Keratinocyte (primary cell): ENCODE results near the gene PI4KA. TPM values are rescaled to one million over a fixed set of nuclear protein-coding genes. Genes with fewer than 3 reads are reported as not detected.
"Not testable (repeated sequence)": the region's sequence is repeated elsewhere in the genome, so short reads cannot be mapped to it uniquely, and the experiment has no call there.

ENCODE experiments used
- DNase-seq: peaks from one replicate; pipeline ENCODE4 v3.0.0-alpha.2; 2011; ENCODE audit warnings: low read depth, missing footprints, low spot score
- FAIRE-seq: peaks from 2 replicates; lab custom pipeline; 2011; peaks lifted over from hg19 to GRCh38; lab: Jason Lieb, UNC
- H2AFZ ChIP-seq: 2 replicates; pipeline ENCODE4 v1.6.0; 2012; ENCODE audit warnings: low read length, control low read depth, inconsistent platforms; ENCODE audit not compliant: control insufficient read depth
- H3K27ac ChIP-seq: 2 replicates; pipeline ENCODE4 v1.5.1; 2011; ENCODE audit warnings: low read length; ENCODE audit not compliant: control insufficient read depth, insufficient read depth
- H3K27me3 ChIP-seq: 3 replicates; pipeline ENCODE4 v1.6.0; 2011; ENCODE audit warnings: low read length; ENCODE audit not compliant: control insufficient read depth, insufficient read depth; ENCODE audit errors: extremely low read depth
- H3K36me3 ChIP-seq, 2 experiments: 2 replicates in 1 of 2; 3 replicates in 1 of 2; pipeline ENCODE4 v1.5.1; 2011; ENCODE audit warnings: low read length in 2 of 2, mild to moderate bottlenecking in 1 of 2; ENCODE audit not compliant: control insufficient read depth in 2 of 2, insufficient read depth in 2 of 2; ENCODE audit errors: extremely low read depth in 1 of 2
- H3K4me1 ChIP-seq: 3 replicates; pipeline ENCODE4 v1.5.1; 2011; ENCODE audit warnings: low read length; ENCODE audit not compliant: control insufficient read depth, insufficient read depth; ENCODE audit errors: extremely low read depth
- H3K4me2 ChIP-seq: 3 replicates; pipeline ENCODE4 v1.6.0; 2011; ENCODE audit warnings: low read depth, low read length; ENCODE audit not compliant: control insufficient read depth, insufficient read depth; ENCODE audit errors: extremely low read depth
- H3K4me3 ChIP-seq, 3 experiments: fragments of 200-600 bp in 1 of 3; sonication (generic) in 1 of 3; 2 replicates in 2 of 3; 3 replicates in 1 of 3; pipeline ENCODE4 v1.5.1; 2011 to 2016; ENCODE audit warnings: low read length in 3 of 3, mild to moderate bottlenecking in 3 of 3, control low read depth in 2 of 3, inconsistent platforms in 1 of 3, low read depth in 1 of 3, mixed read lengths in 1 of 3, mixed run types in 1 of 3, moderate library complexity in 1 of 3; ENCODE audit not compliant: control insufficient read depth in 2 of 3, insufficient read depth in 2 of 3; ENCODE audit errors: extremely low read depth in 1 of 3
- H3K79me2 ChIP-seq: 2 replicates; pipeline ENCODE4 v1.6.0; 2012; ENCODE audit warnings: low read length; ENCODE audit not compliant: control insufficient read depth, insufficient read depth
- H3K9ac ChIP-seq: 3 replicates; pipeline ENCODE4 v1.6.0; 2011; ENCODE audit warnings: low read length; ENCODE audit not compliant: control insufficient read depth, insufficient read depth; ENCODE audit errors: extremely low read depth
- H3K9me1 ChIP-seq: 3 replicates; pipeline ENCODE4 v1.6.0; 2011; ENCODE audit warnings: low read length; ENCODE audit not compliant: control insufficient read depth, insufficient read depth; ENCODE audit errors: extremely low read depth
- H3K9me3 ChIP-seq: 2 replicates; pipeline ENCODE4 v1.5.1; 2012; ENCODE audit warnings: low read depth, low read length; ENCODE audit not compliant: control insufficient read depth
- H4K20me1 ChIP-seq: 3 replicates; pipeline ENCODE4 v1.6.0; 2011; ENCODE audit warnings: low read length; ENCODE audit not compliant: control insufficient read depth, insufficient read depth; ENCODE audit errors: extremely low read depth
- EZH2 ChIP-seq: IDR thresholded peaks from one replicate; pipeline ENCODE4 v1.6.1; 2012; ENCODE audit warnings: inconsistent platforms, mild to moderate bottlenecking, low read length, moderate library complexity
- dilution Hi-C: fragments of 300-500 bp; cut with MboI; formaldehyde crosslinking; loops from one replicate; pipeline ENCODE4 v1.7.0; 2020; ENCODE audit warnings: low sequenced_read_pairs; ENCODE audit not compliant: extremely low pct_ligation_motif_present
- polyA plus RNA-seq, 5 experiments: library from polyadenylated mRNA; depleted of rRNA in 3 of 5; stranded (reverse) in 3 of 5; stranded (forward) in 1 of 5; unstranded in 1 of 5; fragments of >200 nt; gene quantifications; 1 replicate in 1 of 5; 2 replicates in 3 of 5; 3 replicates in 1 of 5; pipeline versions ENCODE4 v1.2.1 to v1.2.3, GENCODE V29; 2011 to 2012; ENCODE audit warnings: missing spikeins in 2 of 5, low read depth in 1 of 5, low replicate concordance in 1 of 5
- TF ChIP-seq, protein P1 (sequence below), 3 experiments: IDR thresholded peaks in 1 of 3; conservative IDR thresholded peaks in 1 of 3; optimal IDR thresholded peaks in 1 of 3; 2 replicates in 2 of 3; 3 replicates in 1 of 3; pipeline versions ENCODE3 to v1.5.1; 2011; ENCODE audit warnings: low read length in 3 of 3, mild to moderate bottlenecking in 3 of 3, moderate library complexity in 2 of 3, control low read depth in 1 of 3, inconsistent platforms in 1 of 3; ENCODE audit not compliant: insufficient read depth in 2 of 3; ENCODE audit errors: extremely low read depth in 1 of 3

The PI4KA gene
- polyA plus RNA-seq, 1 donor (not counting 4 experiments of a cell fraction or from before 2014, with no cell fraction given), result 13.6 TPM

DNA sequence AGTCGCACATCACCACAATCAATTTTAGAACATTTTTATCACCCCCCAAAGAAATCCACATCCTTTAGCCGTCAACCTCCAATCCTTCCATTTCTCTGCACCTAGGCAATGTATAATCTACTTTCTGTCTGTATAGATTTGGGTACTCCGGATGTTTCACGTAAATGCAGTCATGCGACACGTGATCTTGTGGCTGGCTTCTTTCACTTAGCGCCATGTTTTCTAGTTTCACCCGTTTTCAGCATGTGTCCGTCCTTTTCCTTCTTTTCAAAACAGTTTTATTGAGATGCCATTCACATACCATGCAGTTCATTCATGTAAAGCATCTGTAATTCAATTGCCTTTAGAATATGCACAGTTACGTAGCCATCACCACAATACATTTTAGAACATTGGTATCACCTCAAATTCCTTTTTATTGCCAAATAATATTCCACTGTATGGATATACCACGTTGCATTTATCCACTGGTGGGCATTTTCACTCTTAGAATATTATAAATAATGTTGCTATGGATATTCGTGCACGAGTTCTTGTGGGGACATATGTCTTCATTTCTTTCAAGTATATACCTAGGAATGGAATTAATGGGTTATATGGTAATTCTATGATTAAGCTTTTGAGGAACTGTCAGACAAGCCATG, 179.7 kb downstream of the PI4KA start:
- H3K27ac ChIP-seq, dilution Hi-C loops, H4K20me1 ChIP-seq, H2AFZ ChIP-seq, H3K9me3 ChIP-seq, H3K4me1 ChIP-seq, FAIRE-seq, H3K36me3 ChIP-seq, H3K79me2 ChIP-seq, H3K4me3 ChIP-seq, DNase-seq, H3K4me2 ChIP-seq, H3K9me1 ChIP-seq, H3K27me3 ChIP-seq, H3K9ac ChIP-seq: not testable (repeated sequence)

DNA sequence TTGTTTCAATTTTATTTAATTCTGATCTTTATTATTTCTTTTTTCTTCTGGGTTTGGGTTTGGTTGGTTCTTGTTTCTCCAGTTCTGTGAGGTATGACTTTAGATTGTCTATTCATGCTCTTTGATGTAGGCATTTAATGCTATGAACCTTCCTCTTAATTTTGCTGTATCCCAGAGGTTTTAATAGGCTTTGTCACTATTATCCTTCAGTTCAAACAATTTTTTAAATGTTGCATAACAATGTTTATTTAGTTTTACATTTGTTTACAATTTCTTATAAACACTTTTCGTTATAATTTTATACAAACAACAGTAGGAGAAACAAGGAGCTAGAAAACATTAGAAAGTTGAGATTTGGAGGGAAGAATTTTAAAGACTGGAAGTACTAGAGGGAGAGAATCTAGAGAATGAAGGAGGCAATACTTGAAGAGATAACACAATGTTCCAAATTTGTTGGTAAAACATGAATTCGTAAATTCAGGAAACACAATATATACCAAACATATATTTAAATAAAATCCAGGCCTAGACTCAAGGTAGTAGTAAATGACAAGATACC, 180.8 kb downstream of the PI4KA start:
- peaks cover 5% of the 10 kb centered on the region for H3K27me3 ChIP-seq
- no peak overlapping the region for H3K27ac ChIP-seq
- DNase-seq, result no peak
- H3K36me3 ChIP-seq, result no peaks in the 10 kb centered on the region
- no peak overlapping the region for H2AFZ ChIP-seq
- no peaks in the 10 kb centered on the region for H3K9me3 ChIP-seq
- H3K9me1 ChIP-seq, result no peaks in the 10 kb centered on the region
- no peak overlapping the region for H3K4me2 ChIP-seq
- H3K79me2 ChIP-seq, result no peaks in the 10 kb centered on the region
- H3K4me1 ChIP-seq, result no peaks in the 10 kb centered on the region
- dilution Hi-C loops, result no loop called here
- FAIRE-seq, result no peak
- TF ChIP-seq, protein P1, sequence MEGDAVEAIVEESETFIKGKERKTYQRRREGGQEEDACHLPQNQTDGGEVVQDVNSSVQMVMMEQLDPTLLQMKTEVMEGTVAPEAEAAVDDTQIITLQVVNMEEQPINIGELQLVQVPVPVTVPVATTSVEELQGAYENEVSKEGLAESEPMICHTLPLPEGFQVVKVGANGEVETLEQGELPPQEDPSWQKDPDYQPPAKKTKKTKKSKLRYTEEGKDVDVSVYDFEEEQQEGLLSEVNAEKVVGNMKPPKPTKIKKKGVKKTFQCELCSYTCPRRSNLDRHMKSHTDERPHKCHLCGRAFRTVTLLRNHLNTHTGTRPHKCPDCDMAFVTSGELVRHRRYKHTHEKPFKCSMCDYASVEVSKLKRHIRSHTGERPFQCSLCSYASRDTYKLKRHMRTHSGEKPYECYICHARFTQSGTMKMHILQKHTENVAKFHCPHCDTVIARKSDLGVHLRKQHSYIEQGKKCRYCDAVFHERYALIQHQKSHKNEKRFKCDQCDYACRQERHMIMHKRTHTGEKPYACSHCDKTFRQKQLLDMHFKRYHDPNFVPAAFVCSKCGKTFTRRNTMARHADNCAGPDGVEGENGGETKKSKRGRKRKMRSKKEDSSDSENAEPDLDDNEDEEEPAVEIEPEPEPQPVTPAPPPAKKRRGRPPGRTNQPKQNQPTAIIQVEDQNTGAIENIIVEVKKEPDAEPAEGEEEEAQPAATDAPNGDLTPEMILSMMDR (optimal IDR thresholded peaks at IDR 0.05 in 1 of 3, IDR thresholded peaks at IDR 0.05 in 1 of 3, conservative IDR thresholded peaks at IDR 0.05 in 1 of 3; ENCODE audit: extremely low read depth in 1 of 3, insufficient read depth in 2 of 3, low read length in 3 of 3), result no peak
- TF ChIP-seq EZH2, result no peak
- no peaks in the 10 kb centered on the region for H4K20me1 ChIP-seq
- H3K9ac ChIP-seq, result no peak overlapping the region
- H3K4me3 ChIP-seq, result no peak overlapping the region

DNA sequence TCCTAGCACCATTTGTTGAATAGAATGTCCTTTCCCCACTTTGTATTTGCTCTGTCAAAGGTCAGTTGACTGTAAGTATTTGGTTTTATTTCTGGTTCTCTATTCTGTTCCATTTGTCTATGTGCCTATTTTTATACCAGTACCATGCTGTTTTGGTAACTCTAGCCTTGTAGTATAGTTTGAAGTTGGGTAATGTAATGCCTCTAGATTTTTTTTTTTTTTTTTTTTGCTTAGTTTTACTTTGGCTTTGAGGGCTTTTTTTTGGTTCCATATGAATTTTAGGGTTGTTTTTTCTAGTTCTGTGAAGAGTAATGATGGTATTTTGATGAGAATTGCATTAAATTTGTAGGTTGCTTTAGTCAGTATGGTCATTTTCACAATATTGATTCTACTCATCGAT, 183.0 kb downstream of the PI4KA start:
- H3K79me2 ChIP-seq, H3K4me1 ChIP-seq, H3K9ac ChIP-seq, H3K27me3 ChIP-seq, DNase-seq, H3K27ac ChIP-seq, FAIRE-seq, H3K4me2 ChIP-seq, H3K4me3 ChIP-seq, dilution Hi-C loops, H4K20me1 ChIP-seq, H3K9me3 ChIP-seq, H2AFZ ChIP-seq, H3K36me3 ChIP-seq, H3K9me1 ChIP-seq: not testable (repeated sequence)
